Forelimb muscle (tissue), 1 donor: Measurements from ENCODE around the gene S100A14. TPM values are rescaled to one million over a fixed set of nuclear protein-coding genes. Genes with fewer than 3 reads are reported as not detected.
"Not testable (repeated sequence)": the region's sequence is repeated elsewhere in the genome, so short reads cannot be mapped to it uniquely, and the experiment has no call there.

Experiments
- DNase-seq: peaks from one replicate; pipeline ENCODE4 v3.0.0-alpha.2; 2013; ENCODE audit warnings: low read depth
- polyA plus RNA-seq: library from polyadenylated mRNA; unstranded; fragments of 120-200 nt; gene quantifications from one replicate; pipeline ENCODE4 v1.2.1, GENCODE V29; 2013; ENCODE audit not compliant: insufficient read length

S100A14 gene
- polyA plus RNA-seq, 1 donor = 0.18 TPM

GRCh38 chr1:153587314-153587713 is 28.8 kb downstream of the S100A14 start:
- DNase-seq = no peak

DNA sequence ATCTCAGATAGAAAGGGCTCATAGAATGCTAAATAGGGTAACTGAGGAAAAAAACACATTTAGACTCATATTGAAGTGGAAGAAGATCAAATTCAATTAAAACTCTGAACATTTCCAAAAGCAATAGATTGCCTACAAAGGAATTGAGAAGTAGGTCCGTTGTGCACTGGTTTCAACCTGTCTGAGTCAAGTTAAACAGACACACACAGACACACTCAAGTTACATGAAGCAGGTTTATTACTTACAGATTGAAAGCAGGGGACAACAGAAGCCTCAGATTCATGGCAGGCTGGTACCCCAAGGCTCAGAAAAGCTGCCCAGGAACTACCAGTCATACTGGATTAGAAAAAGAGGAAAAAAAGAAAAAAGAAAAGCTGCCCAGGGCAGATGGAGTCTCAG is 29.8 kb downstream of the S100A14 start:
- no peak for DNase-seq

GRCh38 chr1:153585006-153585405 is 31.1 kb downstream of the S100A14 start:
- no peak for DNase-seq

DNA sequence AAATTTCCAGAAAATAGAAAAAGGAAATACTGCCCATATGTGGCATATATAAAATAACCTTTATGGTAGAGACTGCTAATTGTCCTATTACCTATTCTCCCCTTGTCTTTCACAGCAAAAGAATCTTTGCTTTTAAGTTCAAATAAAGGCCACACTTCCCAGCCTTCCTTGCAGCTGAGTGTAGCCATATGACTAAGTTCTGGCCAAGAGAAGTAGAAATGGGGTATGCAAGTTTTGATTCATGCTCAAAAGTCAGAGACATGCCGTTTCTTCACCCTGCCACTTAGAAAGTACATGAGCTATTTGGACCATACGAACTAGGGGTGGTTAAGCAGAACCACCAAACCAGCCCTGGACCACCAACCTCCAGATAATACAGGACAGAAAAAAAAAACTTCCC is 32.1 kb downstream of the S100A14 start:
- no peak for DNase-seq

DNA sequence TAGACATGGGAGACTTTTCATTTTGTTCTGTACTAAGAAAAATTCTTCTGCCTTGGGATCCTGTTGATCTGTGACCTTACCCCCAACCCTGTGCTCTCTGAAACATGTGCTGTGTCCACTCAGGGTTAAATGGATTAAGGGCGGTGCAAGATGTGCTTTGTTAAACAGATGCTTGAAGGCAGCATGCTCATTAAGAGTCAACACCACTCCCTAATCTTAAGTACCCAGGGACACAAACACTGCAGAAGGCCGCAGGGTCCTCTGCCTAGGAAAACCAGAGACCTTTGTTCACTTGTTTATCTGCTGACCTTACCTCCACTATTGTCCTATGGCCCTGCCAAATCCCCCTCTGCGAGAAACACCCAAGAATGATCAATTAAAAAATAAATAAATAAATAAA is 32.6 kb downstream of the S100A14 start:
- DNase-seq = not testable (repeated sequence)

DNA sequence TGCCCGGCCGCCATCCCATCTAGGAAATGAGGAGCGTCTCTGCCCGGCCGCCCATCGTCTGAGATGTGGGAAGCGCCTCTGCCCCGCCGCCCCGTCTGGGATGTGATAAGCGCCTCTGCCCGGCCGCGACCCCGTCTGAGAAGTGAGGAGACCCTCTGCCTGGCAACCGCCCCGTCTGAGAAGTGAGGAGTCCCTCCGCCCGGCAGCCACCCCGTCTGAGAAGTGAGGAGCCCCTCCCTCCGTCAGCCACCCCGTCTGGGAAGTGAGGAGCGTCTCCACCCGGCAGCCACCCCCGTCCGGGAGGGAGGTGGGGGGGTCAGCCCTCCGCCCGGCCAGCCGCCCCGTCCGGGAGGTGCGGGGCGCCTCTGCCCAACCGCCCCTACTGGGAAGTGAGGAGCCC is 33.3 kb downstream of the S100A14 start:
- not testable (repeated sequence) for DNase-seq

DNA sequence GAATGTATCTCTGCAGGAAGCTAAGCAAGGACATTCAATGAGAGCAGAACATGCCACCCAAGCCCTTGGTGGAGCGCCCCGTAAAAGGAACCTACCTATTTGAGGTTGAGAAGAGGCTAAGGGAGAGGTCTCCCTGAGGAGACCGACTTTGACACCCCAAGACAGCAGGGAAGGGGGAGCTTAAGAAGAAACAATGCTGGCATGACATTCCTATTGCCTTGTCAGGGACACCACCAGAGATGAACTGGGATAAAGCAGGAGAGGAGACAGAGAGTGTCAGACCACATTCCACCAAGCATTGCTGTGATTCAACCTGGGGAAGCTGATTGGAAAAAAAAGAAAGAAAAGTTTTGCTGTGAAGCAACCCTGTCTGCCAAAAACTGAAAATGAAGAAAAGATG is 37.2 kb downstream of the S100A14 start:
- DNase-seq = no peak

DNA sequence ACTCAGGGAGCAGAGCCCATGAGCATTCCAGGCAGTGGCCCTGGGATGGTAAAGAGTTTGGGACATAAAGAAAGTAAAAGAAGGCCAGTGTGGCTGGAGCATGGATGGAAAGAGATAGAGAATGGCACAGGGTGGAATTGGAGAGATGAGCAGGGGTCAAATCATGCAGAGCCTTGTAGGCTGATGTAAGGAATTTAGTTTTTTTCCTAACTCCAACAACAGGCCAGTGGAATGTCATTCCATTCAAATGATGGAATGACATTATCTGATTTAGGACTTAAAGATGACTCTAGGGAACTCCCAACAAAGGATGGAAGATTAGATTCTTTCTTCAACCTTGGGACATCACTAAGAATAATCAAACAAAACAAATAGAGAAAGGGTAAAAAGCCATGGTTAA is 37.6 kb downstream of the S100A14 start:
- no peak for DNase-seq

- no peak for DNase-seq
Observed at GRCh38 chr1:153577624-153578051, 38.5 kb downstream of the S100A14 start.

DNA sequence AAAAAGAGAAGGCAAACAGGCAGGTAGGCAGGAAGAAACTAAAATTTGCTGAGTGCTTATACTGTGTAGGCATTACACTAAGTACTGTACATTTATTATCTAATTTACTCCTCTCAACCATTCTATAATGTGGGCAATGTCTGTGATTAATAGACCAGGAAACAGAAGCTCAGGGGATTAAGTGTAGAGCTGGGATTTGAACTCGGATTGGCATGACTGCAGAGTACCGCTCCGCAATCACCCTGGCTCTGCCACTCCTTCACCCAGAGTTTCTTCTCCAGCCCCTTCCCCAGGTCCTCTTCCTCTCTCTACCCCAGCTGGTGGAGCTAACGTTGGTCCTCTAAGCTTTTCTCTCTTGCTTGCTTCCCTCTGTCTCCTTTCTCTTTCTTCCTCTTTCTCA is 39.0 kb downstream of the S100A14 start:
- DNase-seq = no peak

- DNase-seq = not testable (repeated sequence)
Observed at GRCh38 chr1:153575497-153575896, 40.6 kb downstream of the S100A14 start.

DNA sequence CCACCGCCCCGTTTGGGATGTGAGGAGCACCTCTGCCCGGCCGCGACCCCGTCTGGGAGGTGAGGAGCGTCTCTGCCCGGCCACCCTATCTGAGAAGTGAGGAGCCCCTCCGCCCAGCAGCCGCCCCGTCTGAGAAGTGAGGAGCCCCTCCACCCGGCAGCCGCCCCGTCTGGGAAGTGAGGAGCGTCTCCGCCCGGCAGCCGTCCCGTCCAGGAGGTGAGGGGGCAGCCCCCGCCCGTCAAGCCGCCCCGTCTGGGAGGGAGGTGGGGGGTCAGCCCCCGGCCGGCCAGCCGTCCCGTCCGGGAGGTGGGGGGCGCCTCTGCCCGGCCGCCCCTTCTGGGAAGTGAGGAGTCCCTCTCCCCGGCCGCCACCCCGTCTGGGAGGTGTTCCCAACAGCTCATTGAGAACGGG is 41.0 kb downstream of the S100A14 start:
- not testable (repeated sequence) for DNase-seq

GRCh38 chr1:153573351-153573750 is 42.8 kb downstream of the S100A14 start:
- DNase-seq = no peak

DNA sequence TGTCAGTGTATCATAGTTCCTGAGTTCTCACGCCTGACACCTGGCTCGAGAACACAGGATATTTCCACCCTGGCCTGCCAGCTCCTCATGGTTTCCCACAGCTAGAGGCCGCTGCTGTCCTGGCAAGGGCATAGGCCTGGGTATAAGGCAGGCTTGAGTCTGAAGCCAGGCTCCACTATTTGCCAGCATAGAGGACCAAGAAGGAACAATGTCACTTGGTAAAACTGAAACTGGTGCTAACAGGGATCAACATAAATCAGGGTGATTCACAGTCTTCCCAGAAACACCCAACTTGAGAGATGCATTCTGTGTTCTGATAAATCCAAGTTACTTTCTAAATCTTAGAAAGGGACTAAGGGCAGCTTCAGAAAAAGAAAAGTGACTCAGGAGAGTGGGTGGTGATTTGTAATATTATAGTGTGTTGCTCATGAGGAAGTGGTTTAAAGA is 43.5 kb downstream of the S100A14 start:
- DNase-seq = no peak

- DNase-seq = no peak
Observed at GRCh38 chr1:153571706-153572105, 44.4 kb downstream of the S100A14 start.

GRCh38 chr1:153570874-153571273 is 45.3 kb downstream of the S100A14 start:
- DNase-seq = no peak

GRCh38 chr1:153569465-153569864 is 46.7 kb downstream of the S100A14 start:
- no peak for DNase-seq

DNA sequence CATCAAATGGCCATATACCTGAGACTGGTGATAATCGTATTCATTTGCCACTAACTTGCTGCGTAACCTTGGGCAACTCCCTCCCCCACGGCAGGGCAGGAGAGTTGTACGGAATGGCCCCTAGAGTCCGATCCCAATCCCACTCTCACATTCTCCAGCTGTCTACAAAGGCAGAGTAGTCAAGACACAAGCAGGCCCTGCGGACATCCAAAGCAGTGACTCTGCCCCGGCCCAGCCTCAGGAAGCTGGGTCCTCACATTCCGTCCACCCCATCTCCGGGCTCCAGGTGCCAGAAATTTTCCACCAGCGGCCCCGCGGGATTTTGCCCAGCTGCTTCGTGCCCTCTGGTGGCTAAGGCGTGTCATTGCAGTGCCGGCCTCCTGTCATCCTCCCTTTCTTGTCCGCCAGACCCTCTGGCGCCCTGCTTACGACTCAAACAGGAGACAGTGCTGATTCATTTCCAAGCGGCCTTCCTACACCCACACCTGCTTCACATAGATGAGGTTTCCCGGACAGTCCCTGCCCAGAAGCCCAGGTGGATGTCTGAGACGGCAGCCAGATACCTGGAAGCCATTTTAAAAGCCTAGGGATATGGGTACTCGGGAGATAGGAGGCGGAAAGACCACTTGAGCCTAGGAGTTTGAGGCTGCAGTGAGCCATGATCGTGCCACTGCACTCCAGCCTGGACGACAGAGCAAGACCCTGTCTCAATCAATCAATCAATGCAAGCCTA is 47.6 kb downstream of the S100A14 start:
- peak; percentile 45 for DNase-seq

GRCh38 chr1:153567621-153568366 is 48.3 kb downstream of the S100A14 start:
- DNase-seq = no peak

DNA sequence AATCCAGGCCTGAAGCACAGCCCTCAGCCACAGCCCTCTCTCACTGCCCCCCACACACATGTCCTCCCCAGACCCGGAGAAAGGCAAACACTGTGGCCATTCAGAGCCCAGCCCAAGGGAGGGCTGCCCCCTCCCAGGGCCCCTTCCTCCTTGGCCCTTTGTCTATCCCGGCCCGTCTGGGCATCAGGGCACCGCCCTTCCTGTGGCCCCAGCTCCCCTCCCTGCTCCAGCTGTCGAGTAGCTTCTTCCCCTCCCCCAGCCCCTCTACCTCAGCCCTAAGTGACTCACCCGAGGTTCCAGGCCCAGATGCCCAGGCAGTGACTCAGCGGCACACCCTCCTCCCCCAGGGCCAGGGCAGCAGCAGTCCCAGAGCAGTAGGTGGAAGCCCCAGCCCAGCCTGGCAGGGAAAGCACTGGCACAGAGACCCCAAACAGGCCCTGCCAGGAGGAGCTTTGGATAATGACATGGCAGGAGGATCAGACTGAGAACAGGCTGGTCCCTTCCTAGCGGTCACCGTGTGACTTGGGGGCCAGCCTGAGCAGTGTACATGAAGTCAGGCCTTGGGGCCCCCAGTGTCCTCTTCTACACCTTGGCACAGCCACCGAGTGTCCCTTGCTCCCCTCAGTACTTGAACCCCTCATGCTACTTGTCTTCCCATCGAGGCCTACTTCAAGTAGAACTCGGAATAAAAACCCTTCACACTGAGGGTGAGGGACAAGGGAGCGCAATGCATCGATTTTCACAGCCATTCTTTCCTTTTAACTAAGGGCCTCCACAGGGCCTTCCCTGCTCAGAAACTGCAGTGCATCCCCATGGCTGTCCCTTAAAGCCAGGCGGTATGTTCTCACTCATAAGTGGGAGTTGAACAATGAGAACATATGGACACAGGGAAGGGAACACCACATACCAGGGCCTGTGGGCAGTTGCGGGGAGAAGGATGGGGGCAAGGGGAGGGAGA is 49.4 kb downstream of the S100A14 start:
- peak; percentile 26 for DNase-seq

DNA sequence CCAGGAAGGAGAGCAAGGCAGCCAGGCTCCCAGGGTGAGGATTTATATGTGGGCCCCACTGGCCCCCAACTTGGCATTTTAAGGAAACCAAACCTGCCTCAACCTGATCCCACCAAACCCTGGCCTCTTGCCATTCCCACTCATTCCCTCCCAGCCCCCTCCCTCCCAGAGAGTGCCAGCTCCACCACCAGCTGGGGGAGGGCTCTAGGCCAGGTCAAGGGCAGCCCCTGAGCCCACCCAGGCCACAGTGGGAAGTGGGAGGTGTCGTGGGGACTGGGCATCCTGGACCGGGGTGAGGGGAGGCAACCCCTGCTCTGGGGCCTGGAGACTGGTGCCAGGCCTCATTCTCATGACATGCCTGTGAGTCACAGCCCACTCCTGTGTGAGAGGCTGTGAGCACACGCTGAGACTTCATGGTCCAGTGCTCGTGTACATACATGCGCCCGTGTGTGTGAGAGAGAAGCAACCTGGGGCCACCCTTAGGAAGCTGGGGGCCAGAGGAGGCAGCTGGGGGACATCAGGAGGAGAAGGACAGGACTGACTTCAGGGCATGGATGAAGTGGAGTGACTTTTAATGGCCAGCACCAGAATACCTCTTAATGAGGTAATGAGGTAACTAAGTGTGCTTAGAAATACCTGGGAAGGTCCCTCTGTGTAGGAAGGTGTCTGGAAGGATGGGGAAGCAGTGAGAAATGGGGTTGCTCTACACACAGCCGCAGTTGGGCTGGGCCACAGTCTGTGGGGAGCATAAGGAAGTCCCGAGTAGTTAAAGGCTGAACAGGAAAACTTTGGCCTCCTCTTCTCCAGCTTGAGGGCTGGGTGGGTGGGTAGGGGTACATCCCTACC is 50.4 kb downstream of the S100A14 start, which contains the start of gene S100A2:
S100A2 (minus strand) TSS at position 316 of the 846 bp plus-strand sequence. CDS start 1,967 bp downstream, outside the sequence.
- DNase-seq = no peak
